ENCODE results near the gene ZFP62.

The ZFP62 gene

DNA sequence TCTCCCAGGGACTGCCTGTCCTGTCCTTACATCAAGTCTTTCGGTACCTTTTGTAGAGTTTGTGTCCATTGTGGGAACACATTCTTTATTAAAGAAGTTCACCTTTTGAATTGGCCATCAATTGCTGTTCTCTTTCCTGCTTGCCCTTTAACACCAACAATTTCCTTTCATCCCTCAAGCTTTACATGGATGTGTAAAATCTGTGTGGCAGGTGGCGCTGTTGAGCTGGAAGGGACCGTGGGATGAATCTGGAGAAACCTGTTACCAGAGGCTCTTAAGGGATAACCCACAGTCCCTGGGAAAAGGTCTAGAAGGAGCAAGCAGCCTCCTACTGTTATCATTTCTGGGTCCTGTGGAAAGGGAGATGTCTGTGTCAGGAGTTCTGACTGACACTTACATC, 7.9 kb upstream of the ZFP62 start:
- DNase-seq (ENCODE audit: low read depth, low spot score) = peak; percentile 78

DNA sequence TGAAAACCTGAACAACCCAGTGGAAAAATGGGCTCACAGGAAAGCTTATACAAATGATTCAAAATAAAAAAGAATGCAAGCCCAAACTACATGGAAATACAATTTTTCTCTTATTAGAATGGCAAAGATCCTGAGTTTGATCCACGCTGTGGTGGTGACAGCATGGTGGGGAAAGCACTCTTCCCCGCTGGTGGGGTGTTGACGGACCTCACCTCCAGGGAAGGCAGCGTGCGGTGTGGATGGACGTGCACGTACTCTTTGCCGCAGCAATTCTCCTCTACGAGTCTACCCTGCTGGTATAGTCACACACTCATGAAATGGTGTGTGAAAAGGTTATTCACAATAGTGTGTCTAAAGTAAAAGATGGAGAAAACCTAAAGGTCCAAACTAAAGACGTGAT, 5.9 kb upstream of the ZFP62 start:
- no peak for DNase-seq (ENCODE audit: low read depth, low spot score)

DNA sequence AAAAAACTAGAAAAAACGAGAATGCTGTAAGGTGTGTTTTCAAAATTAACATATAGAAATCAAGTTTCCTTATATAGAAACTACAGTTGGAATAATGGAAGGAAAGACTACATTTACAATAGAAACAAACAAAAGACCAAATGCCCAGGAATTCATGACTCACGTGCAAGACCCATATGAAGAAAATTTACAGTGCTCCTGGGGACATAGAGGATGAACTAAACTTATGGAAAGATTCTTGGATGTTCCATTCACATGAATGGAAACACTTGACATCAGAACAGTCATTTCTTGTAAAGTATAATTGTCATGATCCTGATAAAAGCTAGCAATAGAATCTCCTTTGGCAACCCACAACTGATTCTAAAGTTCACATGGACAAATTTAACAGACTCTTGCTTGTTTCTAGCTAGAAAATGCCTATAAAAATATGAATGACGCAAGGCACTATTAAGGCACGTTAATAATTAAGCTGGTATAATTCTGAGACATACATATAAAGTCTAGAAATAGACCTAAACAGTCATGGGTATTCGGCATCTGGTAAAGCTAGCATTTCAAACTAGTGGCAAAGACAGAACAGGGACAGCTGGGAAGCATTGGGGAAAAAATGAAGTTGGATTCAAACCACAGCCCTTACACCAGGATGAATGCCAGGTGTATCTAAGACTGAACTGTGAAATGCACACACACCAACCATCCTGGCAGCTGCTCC, 5.1 kb upstream of the ZFP62 start:
- no peak for DNase-seq (ENCODE audit: low read depth, low spot score)

DNA sequence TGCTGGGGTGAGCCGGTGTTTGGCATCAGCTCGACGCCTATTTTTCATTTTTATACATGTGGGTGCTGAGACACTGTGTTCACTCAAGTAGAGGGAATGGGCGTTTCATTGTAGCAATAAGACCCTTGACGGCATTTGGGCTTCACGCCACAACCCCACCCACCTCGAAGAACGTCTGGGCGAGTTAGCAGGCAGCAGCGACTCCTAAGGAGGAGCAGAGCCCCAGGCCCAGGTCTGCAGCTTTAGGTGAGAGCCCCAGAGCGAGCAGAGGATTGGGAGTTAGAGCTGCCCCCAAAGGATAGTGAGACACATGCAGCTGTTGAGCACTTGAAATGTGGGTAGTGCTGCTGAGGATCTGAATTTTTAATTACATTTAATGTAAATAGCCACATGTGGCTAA, 1.6 kb upstream of the ZFP62 start:
- no peak for DNase-seq (ENCODE audit: low read depth, low spot score)

DNA sequence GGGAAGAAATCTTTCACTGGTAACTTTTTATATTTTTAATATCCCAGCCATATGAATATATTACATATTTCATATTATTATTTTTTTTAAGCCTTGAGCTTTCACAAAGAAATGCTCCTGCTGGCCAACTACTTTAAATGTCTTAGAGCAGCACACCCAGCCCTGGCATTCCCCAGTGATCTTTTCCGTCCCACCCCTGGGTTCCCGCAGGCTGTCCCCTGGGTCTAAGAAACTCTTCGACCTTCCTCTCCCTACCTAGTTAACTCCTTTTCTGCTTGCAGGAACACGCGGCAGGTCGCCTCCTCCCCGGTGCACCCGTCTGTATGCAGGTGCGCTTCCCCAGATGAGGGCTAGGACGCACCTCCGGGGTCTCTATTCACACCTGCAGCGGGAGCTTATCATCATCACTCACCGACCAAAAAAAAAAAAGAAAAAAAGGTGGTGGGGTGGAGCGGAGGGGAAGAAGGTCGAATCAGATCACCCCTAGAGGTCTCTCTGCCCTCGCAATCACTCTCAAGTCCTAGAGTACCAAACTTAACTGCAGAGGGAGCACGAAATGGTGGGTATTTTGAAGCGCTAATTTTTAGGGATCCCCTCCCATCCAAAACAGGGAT, 696 bp downstream of the ZFP62 start:
- no peak for DNase-seq (ENCODE audit: low read depth, low spot score)

DNA sequence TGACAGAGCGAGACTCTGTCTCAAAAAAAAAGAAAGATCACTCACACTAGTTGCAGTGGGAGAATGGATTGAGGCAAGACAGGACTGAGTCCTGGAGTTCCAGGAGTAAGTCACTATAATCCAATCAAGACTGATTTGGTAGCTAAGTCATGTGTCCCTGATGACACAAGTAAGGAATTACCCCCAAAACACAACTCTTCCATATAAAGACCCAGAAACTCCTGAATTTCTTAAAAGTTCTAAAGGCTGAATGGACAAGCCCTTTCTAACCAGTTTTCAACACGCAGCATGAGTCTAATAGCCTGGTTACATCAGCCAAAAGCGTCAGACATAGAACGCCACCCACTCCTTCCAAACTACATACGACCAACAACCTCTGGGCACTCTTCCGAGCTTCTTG, 2.5 kb downstream of the ZFP62 start:
- DNase-seq (ENCODE audit: low read depth, low spot score) = no peak

DNA sequence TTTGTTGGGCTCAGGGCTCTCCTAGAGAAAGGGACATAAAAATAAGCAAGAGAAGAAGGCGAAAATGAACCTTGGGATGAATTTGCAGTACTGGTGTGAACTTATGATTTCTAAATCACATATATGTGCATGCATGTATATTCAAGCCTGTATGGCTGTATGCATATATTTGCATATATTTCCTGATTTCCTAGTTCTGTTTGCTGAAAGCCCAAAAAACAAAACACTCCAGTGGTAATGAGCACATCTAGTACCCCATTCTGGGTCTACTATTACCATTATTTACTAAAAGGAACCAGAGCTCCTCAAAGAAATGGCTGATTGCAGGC, 7.3 kb downstream of the ZFP62 start:
- DNase-seq (ENCODE audit: low read depth, low spot score) = no peak

DNA sequence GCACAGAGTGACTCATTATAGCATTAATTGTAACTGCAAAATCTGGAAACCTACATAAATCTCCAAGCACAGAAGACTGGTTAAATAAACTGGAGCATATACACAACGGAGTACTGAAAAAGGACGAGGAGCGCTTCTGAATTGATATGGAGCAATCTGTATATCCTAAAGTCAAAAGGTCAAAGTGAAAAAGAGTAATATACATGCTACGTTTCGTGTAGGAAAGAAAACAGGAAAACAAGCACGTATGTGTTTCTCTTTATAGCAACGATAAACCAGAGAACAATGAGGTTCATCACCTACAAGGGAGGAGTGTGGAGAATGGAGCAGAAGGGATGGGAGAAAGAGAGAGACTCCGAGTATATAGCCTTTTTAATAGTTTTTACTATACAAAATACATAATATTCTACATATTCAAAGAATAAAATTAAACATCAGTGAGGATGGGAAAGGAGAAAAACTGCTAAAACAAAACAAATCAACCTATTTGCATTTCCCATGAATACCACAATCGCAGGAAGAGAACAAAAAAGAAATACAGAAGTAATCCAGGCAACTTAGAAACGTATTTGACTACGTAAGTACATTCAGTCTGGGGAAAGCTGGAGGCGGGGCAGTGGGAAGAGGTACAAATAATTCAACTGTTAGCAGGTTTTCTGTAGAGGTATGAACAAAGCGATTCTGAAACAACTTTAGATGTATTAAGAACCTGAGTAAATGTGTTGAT, 7.8 kb downstream of the ZFP62 start:
- no peak for DNase-seq (ENCODE audit: low read depth, low spot score)

DNA sequence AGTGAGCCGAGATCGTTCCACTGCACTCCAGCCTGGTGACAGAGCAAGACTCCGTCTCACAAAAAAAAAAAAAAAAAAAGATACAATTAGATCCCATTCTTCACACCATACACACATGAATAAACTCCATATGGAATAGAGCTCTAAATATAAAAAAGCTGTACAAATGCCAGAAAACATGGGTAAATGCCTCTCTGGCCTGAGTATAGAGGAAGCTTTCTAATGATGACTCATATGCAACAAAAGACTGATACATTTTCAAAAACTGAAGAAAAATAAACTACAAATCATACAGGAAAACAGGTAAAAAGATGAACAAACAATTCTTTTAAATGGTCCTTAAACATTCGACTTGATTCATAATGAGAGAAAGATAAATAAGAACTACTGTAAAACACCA, 8.6 kb downstream of the ZFP62 start:
- no peak for DNase-seq (ENCODE audit: low read depth, low spot score)

DNA sequence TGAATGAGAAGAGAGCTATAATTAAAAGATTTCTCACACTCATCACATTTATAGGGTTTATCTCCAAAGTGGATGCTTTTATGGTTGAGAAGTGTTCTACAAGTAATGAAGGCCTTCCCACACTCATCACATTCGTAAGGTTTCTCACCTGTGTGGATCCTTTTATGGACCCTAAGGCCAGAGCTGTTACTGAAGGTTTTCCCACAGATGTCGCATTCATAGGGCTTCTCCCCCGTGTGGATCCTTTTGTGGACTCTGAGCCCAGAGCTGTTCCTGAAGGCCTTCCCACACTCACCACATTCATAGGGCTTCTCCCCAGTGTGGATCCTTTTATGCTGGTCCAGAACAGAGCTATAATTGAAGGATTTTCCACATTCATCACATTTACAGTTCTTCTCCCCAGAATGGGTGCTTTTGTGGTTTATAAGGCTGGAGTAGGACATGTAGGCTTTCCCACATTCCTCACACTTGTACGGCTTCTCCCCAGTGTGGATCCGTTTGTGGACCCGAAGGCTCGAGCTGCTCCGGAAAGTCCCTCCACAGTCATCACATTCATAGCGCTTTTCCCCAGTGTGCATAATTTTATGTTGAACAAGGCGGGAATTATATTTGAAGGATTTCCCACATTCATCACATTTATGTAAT, 10.5 kb downstream of the ZFP62 start:
- DNase-seq (ENCODE audit: low read depth, low spot score) = no peak

DNA sequence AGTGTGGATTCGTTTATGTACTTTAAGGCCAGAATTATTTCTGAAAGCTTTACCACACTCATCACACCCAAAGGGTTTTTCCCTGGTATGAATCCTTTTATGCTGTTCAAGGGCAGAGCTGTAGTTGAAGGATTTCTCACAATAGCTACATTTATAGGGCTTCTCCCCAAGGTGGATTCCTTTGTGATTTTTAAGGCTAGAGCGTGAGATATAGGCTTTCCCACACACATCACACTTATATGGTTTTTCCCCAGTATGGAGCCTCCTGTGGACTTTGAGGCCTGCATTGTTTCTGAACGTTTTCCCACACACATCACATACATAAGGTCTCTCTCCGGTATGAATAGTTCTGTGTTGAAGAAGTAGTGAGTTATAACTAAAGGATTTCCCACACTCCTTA, 11.2 kb downstream of the ZFP62 start:
- DNase-seq (ENCODE audit: low read depth, low spot score) = no peak

DNA sequence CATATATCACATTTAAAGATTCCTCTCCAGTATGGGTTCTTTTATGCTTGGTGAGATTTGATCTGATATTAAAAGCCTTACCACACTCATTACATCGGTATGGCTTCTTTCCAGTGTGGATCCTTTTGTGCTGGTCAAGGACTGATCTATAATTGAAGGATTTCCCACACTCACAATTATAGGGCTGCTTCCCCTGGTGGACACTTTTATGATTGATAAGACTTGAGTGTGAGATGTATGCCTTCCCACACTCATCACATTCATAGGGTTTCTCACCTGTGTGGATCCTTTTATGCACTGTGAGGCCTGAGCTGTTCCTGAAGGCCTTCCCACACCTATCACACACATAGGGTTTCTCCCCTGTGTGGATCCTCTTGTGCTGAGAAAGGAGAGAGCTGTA, 12.2 kb downstream of the ZFP62 start:
- no peak for DNase-seq (ENCODE audit: low read depth, low spot score)

DNA sequence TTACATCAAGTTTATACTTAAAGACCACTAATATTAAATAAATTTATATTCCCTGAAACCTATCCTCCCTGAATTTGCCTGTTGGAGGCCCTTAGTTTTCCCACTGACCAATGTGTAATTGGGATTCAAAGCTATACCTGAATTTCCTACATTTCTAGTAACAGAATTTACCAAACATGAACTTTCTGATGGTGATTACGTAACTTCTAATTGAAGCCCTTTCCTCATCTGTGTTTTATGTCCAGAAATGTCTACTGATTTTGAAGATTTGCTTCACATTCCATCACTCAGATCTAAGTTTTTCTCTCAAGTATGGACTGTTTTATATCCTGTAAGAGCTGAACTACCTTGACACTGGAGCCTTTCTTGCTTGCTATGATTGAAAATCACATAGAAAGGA, 12.8 kb downstream of the ZFP62 start:
- DNase-seq (ENCODE audit: low read depth, low spot score) = no peak

DNA sequence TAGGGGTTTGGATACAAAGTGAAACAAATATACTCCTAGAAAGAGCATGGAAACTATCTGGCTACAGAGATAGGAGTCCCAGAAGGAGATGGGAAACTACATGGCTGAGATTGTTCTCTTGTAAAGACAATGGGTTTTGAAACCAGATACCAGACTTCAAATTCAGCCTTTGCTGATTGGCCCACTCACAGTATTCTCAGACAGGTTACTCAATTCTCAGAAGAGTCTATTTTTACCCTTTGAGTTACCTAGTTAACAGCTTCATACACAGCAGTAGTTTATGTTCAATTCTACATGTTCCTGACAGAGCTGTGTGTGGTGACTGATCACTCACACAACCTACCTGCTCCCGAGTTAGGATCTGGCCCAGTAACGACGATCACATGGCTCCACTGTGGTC, 14.1 kb downstream of the ZFP62 start:
- no peak for DNase-seq (ENCODE audit: low read depth, low spot score)

DNA sequence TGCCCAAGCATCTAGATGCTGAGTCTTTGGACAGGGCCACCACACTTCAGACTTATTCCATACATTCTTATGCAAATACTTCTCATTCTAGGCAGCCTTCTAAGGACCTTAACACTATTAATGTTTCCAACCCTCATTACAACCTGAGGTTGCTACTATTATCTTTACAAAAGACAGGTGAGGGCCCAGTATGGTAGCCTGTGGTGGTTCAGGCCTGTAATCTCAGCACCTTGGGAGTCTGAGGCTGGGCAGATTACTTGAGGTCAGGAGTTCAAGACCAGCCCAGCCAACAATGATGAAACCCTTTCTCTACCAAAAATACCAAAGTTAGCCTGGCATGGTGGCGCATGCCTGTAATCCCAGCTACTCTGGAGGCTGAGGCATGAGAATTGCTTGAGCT, 16.2 kb downstream of the ZFP62 start:
- DNase-seq (ENCODE audit: low read depth, low spot score) = no peak

DNA sequence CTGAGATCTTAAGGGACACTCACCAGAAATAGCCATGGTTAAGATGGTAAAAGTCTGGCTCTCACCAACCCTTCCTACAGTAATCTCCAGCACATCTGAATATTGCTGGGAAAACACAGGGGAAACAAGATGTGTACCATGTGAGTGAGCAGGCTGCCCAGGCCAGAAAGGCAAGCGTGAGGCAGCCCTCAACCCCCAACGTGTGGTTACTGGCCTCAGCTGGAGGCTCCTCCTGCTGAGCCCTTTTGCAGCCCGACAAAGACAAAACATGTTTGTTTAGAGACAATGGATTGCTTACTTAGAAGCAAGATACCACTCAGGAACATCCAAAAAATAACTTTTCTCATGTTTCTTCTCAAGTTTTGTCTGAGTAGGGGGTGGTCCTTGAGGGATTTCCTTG, 16.6 kb downstream of the ZFP62 start:
- no peak for DNase-seq (ENCODE audit: low read depth, low spot score)

DNA sequence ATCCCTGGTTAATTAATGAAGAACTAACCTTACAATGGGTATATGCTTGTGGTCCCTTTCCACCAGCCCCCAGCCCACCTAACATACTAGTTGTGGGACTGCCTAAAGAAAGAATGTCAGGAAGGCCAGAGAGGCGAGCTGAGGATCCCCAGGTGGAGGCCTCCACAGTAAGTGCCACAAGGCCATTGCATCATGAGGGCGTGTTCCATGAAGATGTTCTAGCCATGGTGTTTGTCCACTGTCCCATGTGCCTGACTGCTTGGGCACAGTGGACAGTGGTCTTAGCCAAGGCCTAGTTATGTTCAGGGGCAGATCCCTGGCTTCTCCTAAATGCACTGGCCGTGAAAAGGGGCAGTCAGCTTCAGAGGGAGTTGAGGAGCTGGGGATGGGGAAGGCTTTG, 21.1 kb downstream of the ZFP62 start:
- no peak for DNase-seq (ENCODE audit: low read depth, low spot score)

DNA sequence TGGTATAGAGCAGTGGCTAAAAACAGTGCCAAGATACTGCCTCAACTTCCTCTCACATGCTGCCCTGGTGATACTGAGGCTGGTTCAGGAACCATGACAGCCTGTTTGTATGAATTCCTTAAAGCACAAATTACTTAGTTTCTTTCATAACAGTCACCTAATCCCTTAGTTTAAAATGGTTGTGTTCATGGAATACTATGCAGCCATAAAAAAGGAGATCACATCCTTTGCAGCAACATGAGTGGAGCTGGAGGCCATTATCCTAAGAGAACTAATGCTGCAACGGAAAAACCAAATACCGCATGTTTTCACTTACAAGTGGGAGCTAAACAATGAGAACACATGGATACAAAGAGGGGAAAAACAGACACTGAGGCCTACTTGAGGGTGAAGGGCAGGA, 21.8 kb downstream of the ZFP62 start:
- no peak for DNase-seq (ENCODE audit: low read depth, low spot score)

DNA sequence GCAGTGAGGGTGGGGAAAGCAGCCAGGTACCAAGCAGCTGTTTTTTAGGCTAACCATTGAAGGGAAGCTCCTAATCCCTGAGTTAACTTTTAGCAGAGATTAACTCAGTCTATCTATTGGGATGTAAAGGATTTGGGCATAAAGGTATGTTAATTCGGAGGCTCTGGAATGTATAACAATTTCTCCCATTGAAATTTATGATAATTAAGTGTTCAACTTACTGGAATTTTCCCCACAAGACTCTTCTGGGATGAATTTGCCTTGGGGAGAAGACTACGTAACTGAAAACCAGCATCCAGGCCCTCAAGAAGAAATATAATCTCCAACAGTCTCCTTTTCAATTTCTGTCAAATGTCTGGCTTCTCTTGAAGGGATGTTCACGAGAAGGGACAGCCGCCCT, 23.6 kb downstream of the ZFP62 start:
- DNase-seq (ENCODE audit: low read depth, low spot score) = no peak

DNA sequence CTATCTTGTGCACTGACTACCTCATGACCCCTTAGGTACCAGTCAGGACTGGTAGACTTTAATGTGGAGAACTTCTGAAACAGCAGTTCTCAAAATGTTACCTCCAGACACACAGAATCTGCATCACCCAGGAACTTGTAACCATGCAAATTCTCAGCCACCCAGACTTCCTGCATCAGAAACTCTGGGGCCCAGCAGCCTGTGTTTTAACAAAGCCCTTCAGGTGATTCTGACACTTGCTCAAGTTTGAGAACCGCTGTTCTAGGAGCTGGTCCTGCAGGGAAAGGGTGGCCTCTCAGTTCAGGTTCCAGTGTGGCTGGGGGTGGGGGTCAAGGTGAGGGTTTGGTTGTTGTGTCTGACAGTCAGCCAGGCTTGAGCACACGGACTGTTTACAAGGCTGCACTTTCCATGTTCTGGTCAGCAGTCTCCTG, 28.4 kb downstream of the ZFP62 start:
- DNase-seq (ENCODE audit: low read depth, low spot score) = no peak

DNA sequence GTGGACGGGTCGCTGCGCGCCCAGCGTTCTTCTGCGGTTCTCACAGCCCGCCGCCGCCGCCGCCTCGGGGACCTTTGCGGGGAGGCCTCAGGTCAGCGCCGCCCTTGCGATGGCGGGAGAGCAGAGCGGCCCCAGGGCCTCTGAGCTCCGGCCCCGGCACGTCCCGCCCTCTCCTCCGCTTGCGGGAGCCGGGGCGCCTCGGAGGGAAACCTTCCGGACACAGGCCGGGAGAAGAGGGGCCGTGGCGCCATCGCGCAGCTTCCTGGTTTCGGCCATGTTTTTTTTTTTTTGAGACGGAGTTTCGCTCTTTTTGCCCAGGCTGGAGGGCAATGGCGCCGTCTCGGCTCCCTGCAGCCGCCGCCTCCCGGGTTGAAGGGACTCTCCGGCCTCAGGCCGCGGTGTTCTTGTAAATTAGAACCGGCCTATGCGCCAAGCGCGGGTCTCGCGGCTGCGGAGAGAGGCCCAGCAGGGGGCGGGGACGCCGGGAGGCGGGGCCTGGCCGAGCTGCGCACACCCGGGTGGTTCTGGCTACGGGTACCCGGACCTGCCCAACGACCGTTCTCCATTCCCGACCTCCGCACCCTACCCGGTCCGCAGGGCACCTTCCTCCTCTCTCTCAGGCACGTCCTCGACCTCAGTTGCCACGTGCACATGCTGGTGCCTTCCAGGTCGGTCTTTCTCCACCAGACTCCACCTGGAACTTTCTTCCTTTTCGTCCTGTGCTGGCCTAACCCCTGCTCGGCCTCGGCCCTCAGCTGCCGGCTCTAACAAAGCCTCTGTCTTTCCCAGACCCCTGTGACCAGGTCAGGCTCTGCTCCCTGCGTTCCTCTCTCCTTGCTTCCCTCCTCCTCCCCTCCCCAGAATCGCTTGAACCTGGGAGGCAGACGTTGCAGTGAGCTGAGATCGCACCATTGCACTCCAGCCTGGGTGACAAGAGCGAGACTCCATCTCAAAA, 29.7 kb downstream of the ZFP62 start:
- peak; percentile 86 for DNase-seq (ENCODE audit: low read depth, low spot score)

Data from astrocyte of the hippocampus (primary cell).